ENCODE measurements around the gene TCF12.

Gene TCF12

DNA sequence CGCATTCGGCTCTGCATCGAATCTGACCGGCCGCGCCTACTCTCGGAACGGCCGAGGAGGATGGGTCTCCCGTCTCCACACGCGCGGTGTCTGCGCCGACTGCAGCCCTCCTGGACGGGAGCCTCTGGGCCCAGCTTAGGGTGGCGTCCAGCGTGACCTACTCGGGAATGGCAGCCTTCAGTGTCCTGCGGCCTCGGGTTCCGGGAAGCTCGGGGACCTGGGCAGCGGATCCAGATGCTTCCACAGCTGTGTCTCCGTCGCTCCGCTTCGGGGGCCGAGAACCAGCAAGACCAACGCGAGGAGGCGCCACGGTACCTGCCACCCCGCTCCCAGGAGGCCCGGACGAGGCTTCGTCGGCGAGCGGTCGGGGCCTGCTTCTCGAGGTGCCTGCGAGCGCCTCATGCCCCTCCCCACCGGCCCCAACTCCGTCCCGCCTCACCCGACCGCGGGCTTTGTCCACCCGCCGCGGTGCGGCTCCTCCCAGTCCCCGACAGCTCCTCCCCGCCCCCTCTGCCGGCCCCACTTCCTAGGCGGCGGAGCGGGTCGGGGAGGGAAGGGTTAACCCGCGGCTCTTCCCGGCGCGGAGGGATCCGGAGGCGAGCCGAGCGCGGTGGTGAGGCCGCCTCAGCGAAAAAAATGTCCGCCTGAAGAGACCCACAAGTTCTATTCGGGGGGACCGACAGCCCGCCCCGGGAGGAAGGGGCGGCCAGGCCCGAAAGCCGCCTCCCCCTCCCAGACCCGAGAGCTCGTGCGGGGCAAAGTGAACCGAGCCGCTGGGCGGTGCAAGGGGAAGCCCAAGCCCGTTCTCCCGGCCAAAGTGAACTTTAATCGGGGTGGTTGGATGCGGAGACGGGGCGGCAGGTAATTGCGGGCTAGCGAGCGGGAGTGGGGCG, at the start of gene TCF12:
Gene TCF12 (plus strand): TSS at position 599 of the 893 bp plus-strand sequence. CDS start 1,270 bp downstream, outside the sequence.
- peak; percentile 83 to 92 (median 83) for DNase-seq (ENCODE audit: low read depth in 3 of 3)

DNA sequence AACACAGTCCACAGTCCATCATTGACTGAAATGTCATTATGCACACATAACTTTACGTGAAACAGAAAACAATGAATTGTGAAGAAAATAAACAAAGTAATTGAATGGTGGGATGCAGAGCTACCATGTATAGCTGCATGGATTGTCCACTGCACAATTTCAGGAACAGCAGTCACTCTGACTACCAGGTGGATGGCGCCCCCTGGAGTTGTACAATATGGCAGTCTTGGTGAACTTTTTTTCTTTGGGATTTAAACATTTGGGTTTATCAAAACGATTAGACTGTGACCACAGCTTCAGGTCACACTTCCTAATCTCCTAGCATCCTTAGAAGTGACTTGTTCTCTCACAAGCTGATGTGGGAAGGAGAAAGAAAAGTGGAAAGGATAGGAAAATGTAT, 48.9 kb upstream of the TCF12 start:
- peak in 2 of 3 donors; percentile 21 to 41 for DNase-seq (ENCODE audit: low read depth in 3 of 3)

DNA sequence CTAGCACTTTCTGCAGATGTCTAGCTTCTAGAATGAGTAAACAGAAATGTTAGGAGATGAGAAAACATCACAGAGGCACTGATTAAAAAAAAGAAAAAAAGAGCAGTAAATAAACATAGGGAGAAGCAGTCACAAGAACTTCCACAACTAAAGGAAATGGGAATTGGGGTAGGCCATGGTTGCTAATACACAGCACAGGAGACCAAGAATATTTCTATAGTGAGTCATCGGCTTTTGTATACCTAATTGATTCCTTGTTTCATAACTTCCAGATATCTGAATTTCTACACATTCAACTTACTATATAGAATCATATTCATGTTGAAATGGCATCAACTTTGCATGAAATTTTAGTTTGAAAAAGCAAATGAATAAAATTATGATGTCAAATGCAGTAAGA, 47.3 kb upstream of the TCF12 start:
- no peak for DNase-seq (ENCODE audit: low read depth in 3 of 3)

DNA sequence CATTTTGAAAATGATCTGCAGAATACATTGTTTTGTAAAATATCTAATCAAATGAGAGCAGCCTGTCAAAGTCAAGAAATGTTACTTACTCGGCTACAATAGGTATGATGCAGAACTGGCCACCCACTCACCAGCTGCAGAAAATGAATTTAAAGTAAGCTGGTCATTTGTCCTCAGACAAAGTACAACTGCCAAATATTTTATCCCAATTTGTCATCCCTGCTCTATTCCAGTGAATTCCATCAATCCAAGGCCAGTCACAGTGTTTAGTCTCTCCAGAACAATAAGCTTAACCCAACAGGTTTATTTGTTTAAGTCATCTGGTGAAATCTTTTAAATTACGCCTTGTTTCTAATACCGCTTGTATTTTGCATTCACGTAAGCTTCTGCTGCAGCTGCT, 46.6 kb upstream of the TCF12 start:
- no peak for DNase-seq (ENCODE audit: low read depth in 3 of 3)

DNA sequence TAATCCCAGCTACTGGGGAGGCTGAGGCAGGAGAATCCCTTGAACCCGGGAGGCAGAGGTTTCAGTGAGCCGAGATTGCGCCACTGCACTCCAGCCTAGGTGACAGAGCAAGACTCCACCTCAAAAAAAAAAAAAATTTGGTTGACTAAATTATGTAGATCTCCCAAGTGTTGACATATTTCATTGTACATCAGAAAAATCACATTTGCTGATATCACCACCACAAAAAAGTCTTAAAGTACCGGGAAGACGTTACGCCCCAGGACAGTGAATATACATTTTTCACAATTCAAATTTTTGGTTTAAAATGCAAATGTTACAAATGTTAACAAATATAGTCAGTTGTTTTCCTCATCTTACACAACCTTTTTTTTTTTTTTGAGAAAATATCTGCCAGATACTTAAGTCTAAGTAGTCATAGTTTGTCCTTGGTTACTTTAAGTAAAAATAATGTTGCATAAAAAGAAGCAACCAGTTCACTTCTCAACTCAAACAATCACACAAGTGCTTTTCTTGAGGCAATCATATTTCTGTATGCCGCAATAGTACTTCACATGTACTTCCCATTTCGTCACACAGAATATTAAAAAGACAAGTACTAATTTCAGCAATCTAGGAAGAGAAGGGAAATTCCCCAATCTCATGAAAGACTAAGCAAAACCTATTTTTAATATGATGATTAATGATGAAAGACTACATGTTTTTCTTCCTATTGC, 41.0 kb upstream of the TCF12 start:
- no peak for DNase-seq (ENCODE audit: low read depth in 3 of 3)

DNA sequence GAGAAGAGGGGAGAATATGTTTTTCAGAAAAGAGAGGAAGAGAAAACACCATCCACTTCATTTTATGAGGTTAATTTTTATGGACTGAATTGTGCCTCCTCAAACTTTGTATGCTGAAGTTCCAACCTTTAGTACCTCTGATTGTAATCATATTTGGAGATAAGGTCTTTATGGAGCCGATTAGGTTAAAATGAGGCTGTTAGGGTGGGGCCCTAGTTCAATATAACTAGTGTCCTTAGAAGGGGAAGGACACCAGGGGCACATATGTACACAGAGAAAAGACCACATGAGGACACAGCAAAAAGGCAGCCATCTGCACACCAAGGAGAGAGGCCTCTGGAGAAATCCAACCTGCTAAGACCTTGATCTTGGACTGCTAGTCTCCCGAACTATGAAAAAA, 38.9 kb upstream of the TCF12 start:
- no peak for DNase-seq (ENCODE audit: low read depth in 3 of 3)

DNA sequence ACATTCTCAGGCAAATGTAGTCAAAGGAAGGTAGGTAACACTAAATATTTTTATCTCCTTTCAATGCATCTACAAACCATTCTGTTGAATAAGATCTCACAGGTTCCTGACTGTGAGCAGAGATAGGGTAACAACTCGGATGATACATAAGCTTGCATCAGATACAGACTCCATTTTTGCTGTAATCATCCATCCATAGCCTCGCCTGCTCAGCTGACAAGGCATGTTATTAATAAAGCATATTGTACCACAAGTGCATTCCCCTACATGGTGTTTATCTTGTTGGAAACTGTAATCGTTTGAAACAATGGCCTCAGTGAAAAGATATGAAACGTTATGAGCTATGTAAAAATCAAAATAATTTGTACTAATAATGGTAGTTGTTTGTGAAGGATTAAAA, 35.4 kb upstream of the TCF12 start:
- no peak for DNase-seq (ENCODE audit: low read depth in 3 of 3)

DNA sequence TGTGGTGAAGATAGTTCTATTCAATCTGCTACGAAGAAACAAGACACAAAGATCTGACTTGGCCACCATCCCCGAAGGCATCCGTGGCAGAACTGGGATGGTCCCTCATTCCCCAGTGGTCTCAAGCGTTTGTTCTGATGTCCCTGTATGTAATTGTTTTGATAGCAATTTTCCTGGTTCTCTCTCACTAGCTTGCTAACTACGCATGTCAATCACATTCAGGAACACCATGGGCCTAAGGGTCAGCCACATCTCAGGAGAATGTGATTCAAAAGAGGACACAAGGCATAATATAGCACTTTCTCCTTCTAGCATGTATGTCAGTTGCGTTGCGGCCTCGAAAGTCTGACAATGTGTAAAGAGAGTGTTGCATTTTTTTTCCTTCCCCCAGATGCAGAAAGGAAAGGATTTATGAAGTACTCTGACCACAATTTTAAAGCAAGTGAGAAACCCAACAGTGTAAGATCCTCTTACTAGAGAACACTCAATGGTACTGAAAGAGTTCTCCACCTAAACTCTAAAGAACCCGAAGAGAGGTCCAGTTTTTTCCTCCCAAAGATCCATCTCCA, 32.0 kb upstream of the TCF12 start:
- no peak for DNase-seq (ENCODE audit: low read depth in 3 of 3)

DNA sequence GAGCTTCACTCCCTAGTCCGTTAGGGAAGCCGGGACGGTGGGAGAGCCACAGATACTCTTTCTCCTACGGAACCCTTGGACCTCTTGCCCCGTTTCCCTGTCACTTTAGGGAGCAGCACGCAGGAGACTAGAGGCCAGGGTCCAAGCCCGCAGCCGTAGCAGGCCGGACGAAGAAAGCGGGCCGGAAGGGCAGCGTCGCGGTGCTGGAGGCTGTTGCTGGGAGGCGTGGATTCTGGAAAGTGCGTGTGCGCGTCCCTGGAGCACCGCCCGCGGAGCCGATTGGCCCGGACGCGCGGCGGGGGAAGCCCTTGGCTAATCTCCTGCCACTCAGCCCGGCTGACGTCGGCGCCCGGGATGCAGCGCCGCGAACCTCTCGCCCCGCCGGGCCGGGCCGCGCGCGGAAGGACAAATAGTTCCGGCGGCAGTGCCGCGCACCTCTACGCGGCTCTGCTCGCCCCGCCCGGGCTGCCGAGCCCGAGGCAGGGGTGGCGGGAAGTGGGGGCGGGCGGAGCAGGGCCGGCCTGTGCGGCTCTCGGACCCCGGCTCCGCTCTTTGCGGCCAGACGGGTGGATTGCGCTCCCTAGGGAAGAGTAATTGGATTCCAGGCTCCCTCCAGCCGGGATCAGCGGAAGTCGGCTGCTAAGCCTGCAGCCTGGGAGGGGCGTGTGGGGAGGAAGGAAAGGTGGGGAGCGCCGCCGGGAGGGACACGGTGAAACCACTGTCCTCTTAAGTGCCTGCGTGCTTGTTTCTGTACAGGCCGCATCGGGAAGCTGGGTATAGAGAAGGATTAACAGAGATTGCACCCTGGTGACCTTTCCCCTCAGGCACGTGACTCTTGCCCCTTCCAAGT, 31.3 kb upstream of the TCF12 start:
- peak; percentile 66 to 72 (median 72) for DNase-seq (ENCODE audit: low read depth in 3 of 3)

DNA sequence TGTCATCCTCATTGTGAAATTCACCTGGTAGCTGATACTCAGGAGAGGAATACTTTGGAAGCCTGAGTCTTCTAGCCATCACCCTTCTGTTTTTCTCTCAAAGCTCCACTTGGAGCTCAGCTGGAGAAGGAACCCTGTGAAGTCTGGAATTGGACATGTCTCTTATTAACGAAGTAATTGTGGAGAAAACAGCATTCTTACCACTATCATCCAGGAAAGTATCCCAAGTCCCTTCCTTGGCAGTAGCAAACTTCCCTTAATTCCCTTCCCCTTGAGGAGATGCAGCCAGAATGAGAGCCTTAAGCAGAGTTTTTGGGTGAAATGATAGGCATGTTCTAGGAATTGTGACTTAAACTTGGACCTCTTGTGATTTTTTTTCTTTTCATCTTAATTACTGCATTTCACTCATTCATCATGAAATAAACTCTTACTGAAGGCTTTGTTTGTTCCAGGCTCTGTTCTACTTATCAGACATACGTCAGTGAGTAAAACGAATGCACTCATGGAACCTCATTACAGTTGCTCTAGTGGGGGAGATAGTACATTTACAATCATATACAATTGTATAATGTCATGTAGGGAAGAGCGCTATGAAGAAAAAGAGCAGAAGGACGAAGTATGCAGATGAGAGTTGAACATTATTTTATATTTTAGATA, 30.5 kb upstream of the TCF12 start:
- DNase-seq (ENCODE audit: low read depth in 3 of 3) = no peak

DNA sequence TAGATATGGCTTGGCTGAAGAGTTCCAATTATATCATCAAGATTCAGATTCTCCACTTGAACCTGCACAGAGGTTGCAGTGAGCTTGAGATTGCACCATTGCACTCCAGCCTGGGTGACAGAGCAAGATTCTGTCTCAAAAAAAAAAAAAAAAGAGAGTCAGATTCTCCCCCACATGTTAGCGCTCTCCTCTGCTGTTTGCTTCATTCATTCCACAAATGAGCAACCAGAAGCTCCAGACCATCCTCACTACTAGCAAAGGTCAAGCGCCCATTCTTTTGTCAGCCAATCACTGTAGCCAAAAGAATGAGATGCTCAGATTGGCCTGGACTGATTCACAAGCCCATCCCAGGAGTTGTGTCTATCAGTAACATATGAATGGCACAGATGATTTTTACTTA, 28.4 kb upstream of the TCF12 start:
- DNase-seq (ENCODE audit: low read depth in 3 of 3) = no peak

DNA sequence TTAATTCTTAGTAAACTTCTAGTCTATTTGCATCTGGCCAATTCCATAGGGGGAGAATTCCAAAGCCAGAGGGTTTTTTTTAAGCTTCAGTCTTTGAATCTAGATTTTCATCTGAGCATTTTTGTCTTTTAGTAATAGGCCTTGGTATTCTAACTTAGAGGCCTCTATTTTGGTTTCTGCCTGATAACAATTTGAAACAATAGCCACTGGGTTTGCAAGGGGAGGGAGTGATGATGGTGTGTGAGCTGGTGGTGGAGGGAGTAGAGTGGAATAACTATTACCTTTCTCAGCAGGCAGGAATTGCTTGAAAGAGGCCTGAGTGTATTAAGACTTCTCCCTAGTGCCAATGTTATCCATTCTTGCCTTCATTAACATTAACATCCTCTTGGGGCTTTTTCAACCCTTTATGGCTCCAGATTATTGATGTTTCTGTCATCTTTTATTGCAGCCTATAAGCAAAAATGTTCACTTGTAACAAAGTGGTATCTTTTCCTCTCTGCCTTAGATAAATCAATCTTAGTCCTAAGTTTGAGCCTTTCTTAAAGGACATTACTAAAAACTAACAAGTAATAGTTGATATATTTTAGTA, 26.5 kb upstream of the TCF12 start:
- DNase-seq (ENCODE audit: low read depth in 3 of 3) = no peak

DNA sequence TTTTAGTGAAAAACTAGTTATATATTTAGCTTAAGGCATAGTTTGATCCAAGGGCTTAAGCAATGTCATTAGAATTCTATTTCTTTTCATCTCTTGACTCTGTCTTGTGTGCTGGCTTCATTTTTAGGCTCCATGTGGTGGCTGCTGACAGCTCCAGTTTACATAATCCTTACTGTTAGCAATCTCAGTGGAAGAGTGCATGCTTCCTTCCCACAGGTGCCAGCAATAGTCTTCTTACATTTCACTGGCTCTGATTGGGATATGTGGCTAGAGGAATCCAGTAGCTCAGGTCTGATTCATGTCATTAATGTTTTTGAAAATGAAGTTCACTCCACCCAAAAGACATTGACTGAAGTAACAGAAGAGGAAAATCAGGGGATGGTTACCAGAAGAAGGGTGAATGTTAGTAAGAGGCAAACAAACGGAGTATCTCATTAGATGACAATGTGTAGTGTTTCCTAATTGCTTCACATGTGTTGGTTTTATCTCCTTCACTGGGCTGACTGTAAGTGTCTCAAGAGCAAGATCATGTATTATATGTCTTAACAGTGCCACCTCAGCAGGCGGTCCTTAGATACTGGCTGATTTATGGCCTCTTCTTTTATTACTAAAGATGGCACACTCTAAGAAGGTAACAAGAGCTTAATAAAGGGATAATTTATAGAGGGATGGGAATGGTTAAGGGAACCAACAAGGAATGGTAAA, 25.6 kb upstream of the TCF12 start:
- DNase-seq (ENCODE audit: low read depth in 3 of 3) = no peak

DNA sequence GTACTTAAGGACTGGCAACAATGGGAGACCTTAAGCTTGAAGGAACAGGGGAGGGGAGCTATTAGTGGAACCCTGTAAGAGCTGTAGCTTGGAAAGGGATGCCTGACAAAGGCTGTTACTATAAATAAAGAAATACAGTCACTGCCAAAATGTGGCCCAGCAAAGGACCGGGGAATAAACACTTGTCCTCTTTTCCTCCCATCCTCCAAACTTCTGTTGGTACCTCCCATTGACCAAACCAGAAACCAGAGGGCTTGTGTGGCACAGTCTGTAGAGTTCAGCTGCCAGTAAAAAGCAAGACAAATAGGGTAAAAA, 25.1 kb upstream of the TCF12 start:
- DNase-seq (ENCODE audit: low read depth in 3 of 3) = no peak

DNA sequence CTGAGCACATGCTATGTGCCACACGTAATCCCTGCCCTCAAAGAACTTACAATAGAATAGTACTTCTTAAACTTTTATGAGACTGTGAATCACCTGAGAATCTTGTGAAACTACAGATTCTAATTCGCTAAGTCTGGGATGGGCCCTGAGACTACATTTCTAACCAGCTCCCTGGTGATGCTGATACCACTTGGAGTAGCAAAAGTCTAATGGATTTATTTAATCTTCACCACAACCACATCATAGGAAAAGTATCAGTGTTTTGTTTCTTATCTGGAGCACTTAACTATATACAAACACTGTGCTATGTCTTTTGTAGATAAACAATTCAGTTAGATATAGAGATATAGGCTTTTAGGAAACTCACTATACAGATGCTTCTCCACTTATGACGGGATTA, 23.8 kb upstream of the TCF12 start:
- no peak for DNase-seq (ENCODE audit: low read depth in 3 of 3)

DNA sequence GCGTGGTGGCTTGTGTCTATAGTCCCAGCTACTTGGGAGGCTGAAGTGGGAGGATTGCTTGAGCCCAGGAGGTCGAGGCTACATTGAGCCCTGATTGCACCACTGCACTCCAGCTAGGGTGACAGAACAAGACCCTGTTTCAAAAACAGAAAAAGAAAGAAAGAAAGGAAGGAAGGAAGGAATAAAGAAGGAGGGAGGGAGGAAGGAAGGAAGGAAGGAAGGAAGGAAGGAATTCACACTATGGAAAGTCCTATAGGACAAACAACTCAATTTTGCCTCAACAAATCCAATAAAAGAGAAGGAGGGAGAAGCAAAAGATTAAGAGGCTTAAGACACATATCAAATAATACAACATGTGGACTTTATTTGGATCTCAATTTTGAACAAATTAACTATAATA, 16.5 kb upstream of the TCF12 start:
- no peak for DNase-seq (ENCODE audit: low read depth in 3 of 3)

DNA sequence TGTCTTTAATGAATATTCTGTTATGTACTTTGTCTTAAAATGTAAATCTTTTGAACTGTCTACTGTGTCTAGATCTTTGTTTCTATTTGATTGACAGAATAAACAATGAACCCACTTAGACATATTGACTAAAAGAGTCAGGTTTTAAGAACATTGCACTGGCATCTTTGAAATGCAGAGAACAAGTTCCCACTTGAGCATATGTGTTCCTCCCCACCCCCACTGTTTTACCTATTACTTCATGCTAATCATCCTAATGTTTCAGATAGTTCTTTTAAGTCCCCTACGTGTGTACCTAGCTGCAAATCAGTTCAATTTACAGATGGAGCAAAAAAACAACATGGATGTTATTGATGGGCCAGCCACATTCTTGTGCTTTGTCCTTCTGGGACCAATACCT, 11.7 kb upstream of the TCF12 start:
- no peak for DNase-seq (ENCODE audit: low read depth in 3 of 3)

DNA sequence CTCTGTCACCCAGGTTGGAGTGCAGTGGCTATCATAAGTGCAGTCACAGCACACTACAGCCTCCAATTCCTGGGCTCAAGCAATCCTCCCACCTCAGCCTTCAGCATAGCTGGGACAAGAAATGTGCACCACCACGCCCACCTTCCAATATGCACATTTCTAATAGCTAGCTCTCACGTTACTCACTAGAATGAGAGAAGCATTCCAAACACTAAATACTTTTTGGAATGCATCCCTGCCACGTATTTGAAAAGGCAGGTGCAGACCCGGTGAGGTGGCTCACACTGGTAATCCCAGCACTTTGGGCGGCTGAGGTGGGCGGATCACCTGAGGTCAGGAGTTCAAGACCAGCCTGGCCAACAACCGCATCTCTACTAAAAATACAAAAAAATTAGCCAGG, 7.6 kb upstream of the TCF12 start:
- DNase-seq (ENCODE audit: low read depth in 3 of 3) = no peak

DNA sequence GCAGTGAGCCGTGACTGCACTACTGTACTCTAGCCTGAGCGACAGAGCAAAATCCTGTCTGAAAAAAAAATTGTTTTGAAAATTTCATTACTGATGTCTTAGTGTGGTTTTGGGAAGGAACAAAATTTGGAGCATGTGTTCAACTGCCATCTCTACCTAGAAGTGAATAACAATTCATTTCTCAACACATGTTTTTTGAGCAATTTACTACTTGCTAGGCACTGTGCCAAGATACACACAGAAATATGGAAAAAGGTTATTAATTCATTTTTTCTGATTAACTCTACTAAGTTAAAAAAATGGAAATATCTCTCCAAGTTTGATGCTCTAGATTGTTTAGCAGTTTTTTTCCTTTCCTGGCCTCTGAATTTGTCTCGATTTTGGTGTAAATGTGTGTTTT, 5.2 kb upstream of the TCF12 start:
- no peak for DNase-seq (ENCODE audit: low read depth in 3 of 3)

DNA sequence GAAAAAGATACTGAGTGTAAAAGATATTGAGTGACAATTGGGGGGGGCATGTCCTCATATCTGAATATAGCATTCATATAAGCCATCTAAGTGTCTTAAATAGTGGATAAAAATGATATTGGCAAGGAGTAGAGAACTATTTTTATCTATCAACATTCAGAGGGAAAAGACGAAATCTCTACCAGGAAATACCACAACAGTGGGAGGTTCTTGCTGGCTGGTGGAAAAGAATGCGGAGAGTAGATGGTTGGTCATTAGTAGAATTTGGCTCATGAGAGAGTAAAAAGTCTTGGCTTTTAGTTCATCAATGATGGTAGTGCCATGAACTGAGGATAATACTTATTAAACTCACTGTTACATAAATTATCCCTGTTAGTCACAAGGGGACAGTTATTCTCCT, 4.8 kb upstream of the TCF12 start:
- no peak for DNase-seq (ENCODE audit: low read depth in 3 of 3)

DNA sequence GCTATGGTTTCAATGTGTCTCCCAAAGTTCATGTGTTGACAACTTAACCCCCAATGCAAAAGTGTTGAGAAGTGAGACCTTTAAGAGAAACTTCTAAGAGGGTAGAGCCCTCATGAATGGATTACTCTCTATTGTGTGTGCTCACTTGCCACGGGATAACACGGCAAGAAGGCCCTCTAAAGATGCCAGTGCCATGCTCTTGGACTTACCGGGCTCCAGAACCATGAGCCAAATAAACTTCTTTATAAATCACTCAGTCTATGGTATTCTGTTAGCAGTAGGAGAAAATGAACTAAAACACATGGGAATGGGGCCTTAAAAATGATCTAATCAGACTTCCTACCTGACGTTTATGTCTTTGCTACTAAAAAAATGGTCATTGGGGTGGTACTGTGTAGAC, 2.6 kb upstream of the TCF12 start:
- no peak for DNase-seq (ENCODE audit: low read depth in 3 of 3)
